ENCODE data around the gene LAD1. TPM values are rescaled to one million over a fixed set of nuclear protein-coding genes. Genes with fewer than 3 reads are reported as not detected.

The LAD1 gene
- total RNA-seq, 1 donor from 2014 or later: not detected

DNA sequence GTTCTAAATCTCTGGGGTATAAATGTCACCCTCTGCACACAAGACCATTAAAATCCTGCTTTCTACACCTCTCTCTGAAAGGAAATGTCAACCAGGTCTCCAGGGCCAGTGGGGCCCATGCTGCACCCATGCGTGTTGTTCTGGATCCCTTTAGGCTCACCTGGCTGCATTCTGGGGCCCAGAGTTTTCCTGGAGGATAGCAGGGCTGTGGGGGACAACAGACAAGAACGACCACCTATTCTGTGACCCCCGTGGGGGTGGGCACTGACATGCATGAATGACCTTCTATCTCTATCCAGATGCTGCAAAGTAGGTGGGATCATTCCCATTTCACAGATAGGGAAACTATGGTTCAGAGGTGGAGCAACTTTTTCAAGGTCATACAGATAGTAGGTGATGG, 63.2 kb downstream of the LAD1 start:
- DNase-seq (ENCODE audit: low read depth, low spot score): no peak
- H3K4me3 Mint-ChIP-seq: no peak overlapping the region

GRCh38 chr1:201335174-201335870, 63.8 kb downstream of the LAD1 start:
- DNase-seq (ENCODE audit: low read depth, low spot score): no peak
- Mint-ChIP-seq H3K4me3 (no peak overlapping the region), H3K9me3 (no peaks in the 10 kb centered on the region), H3K36me3 (ENCODE audit: low read depth) (no peaks in the 10 kb centered on the region), H3K4me1 (peaks cover 19% of the 10 kb centered on the region), H3K27ac (ENCODE audit: unreplicated experiment) (peak overlapping the region; percentile 8), H3K27me3 (ENCODE audit: low read depth) (no peaks in the 10 kb centered on the region)
- TF ChIP-seq, protein P1, sequence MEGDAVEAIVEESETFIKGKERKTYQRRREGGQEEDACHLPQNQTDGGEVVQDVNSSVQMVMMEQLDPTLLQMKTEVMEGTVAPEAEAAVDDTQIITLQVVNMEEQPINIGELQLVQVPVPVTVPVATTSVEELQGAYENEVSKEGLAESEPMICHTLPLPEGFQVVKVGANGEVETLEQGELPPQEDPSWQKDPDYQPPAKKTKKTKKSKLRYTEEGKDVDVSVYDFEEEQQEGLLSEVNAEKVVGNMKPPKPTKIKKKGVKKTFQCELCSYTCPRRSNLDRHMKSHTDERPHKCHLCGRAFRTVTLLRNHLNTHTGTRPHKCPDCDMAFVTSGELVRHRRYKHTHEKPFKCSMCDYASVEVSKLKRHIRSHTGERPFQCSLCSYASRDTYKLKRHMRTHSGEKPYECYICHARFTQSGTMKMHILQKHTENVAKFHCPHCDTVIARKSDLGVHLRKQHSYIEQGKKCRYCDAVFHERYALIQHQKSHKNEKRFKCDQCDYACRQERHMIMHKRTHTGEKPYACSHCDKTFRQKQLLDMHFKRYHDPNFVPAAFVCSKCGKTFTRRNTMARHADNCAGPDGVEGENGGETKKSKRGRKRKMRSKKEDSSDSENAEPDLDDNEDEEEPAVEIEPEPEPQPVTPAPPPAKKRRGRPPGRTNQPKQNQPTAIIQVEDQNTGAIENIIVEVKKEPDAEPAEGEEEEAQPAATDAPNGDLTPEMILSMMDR (conservative IDR thresholded peaks at IDR 0.05): no peak

More for the DNA sequence above, 63.2 kb downstream of the LAD1 start:
- Mint-ChIP-seq H3K9me3 (no peaks in the 10 kb centered on the region), H3K36me3 (ENCODE audit: low read depth) (no peaks in the 10 kb centered on the region), H3K27ac (ENCODE audit: unreplicated experiment) (no peak overlapping the region), H3K4me1 (peaks cover 19% of the 10 kb centered on the region), H3K27me3 (ENCODE audit: low read depth) (no peaks in the 10 kb centered on the region)
- TF ChIP-seq, protein P1 (conservative IDR thresholded peaks at IDR 0.05): no peak

DNA sequence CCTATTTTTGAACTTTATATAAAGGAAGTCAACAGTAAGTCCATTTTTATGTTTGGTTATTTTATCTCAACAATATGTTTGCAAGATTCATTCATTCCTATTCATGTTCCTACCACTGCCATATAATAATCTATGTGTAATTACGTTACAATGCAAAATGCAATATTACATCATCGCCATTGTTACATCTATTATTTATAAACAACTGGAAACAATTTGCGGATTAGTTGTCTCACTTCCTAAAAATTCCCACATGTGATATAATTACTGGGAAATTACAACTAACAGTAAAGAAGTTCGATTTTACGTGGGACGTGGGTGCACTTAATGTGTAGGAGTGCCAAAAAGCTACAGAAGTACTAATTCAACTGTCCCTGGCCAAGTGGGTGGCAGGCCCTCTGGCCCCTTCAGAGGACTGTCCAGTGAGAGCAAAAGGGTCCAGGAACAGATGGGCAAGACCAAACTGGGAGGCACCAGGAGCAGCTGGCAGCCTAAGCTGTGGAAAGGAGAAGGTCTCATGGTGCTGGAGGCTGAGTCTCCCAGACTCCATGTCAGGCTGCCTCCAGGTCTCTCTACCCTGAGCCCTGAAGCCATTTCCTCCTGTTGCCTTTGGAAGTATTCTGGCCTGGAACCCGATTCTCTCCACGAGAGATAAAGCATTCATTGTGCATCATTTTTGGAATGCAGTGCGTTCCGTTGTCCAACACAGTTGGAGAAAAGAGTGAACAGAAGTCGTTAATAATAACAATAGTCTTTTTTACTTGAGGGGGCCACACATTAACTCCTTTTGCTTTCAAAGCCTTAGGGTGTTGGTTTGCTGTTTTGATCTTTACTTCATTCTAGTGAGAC, 64.6 kb downstream of the LAD1 start:
- TF ChIP-seq, protein P1 (conservative IDR thresholded peaks at IDR 0.05): no peak
- no peak for DNase-seq (ENCODE audit: low read depth, low spot score)
- Mint-ChIP-seq H3K4me1 (peaks cover 19% of the 10 kb centered on the region), H3K4me3 (no peak overlapping the region), H3K27ac (ENCODE audit: unreplicated experiment) (peak overlapping the region; percentile 8), H3K27me3 (ENCODE audit: low read depth) (no peaks in the 10 kb centered on the region), H3K9me3 (no peaks in the 10 kb centered on the region), H3K36me3 (ENCODE audit: low read depth) (no peaks in the 10 kb centered on the region)

GRCh38 chr1:201332616-201333335, 66.3 kb downstream of the LAD1 start:
- no peak overlapping the region for H3K4me3 Mint-ChIP-seq
- no peaks in the 10 kb centered on the region for H3K27me3 Mint-ChIP-seq (ENCODE audit: low read depth)
- no peaks in the 10 kb centered on the region for H3K36me3 Mint-ChIP-seq (ENCODE audit: low read depth)
- no peak for DNase-seq (ENCODE audit: low read depth, low spot score)
- H3K4me1 Mint-ChIP-seq: peaks cover 23% of the 10 kb centered on the region
- TF ChIP-seq, protein P1 (conservative IDR thresholded peaks at IDR 0.05): no peak
- H3K27ac Mint-ChIP-seq (ENCODE audit: unreplicated experiment): no peak overlapping the region
- no peaks in the 10 kb centered on the region for H3K9me3 Mint-ChIP-seq

GRCh38 chr1:201332021-201332420, 67.1 kb downstream of the LAD1 start:
- Mint-ChIP-seq H3K4me1 (peaks cover 23% of the 10 kb centered on the region), H3K9me3 (no peaks in the 10 kb centered on the region), H3K36me3 (ENCODE audit: low read depth) (no peaks in the 10 kb centered on the region), H3K27ac (ENCODE audit: unreplicated experiment) (peak overlapping the region; percentile 57), H3K4me3 (no peak overlapping the region), H3K27me3 (ENCODE audit: low read depth) (no peaks in the 10 kb centered on the region)
- DNase-seq (ENCODE audit: low read depth, low spot score): no peak
- TF ChIP-seq, protein P1 (conservative IDR thresholded peaks at IDR 0.05): no peak
